ENCODE results near the gene PPP3R1. TPM values are rescaled to one million over a fixed set of nuclear protein-coding genes. Genes with fewer than 3 reads are reported as not detected.

The PPP3R1 gene
- total and polyA plus RNA-seq, 2 of the 8 experiments (the other 6 are each of a cell fraction or from before 2014, with no cell fraction given), result 9.3 to 85.1 TPM

- TF ChIP-seq CHD7 (IDR thresholded peaks at IDR 0.05; ENCODE audit: insufficient replicate concordance, low read length) (no peak), CTCF (IDR thresholded peaks at IDR 0.05; ENCODE audit: control extremely low read depth in 1 of 3, insufficient read depth in 1 of 3, low read depth in 1 of 3, low read length in 3 of 3) (no peak), SP1 (IDR thresholded peaks at IDR 0.05; ENCODE audit: low read depth, low read length) (no peak), CHD1 (IDR thresholded peaks at IDR 0.05; ENCODE audit: low read depth, low read length) (no peak), POLR2A (IDR thresholded peaks at IDR 0.05; ENCODE audit: control extremely low read depth in 1 of 2, low read depth in 2 of 2, low read length in 2 of 2) (peak; percentile 68 to 77), CEBPB (IDR thresholded peaks at IDR 0.05; ENCODE audit: low read depth, low read length) (no peak)
These were observed at the start of gene PPP3R1 (continued) for GRCh38 chr2:68252400-68253218.

All from H1 (cell line).